Caco-2 (cell line): ENCODE results near the gene UBTD1. TPM values are rescaled to one million over a fixed set of nuclear protein-coding genes. Genes with fewer than 3 reads are reported as not detected.

Experiments used
- BruUV-seq: library from RNA; stranded (reverse); fragments of 400-500 nt; replicated peaks from 2 replicates; lab custom pipeline; 2021; lab: Mats Ljungman, UMichigan
- CTCF ChIA-PET: fragments of 300-600 bp; sonication (Branson Sonifier 250); formaldehyde crosslinking; loops from one replicate; lab custom pipeline; 2022; ENCODE audit warnings: antibody characterized with exemption; lab: Charles Lee
- POLR2A ChIA-PET: fragments of 300-600 bp; sonication (Branson Sonifier 250); formaldehyde crosslinking; loops from one replicate; lab custom pipeline; 2022; ENCODE audit warnings: antibody characterized with exemption; lab: Charles Lee
- DNase-seq, 2 experiments: peaks; one replicate each; pipeline versions ENCODE4 v3.0.0 to v3.0.0-alpha.2; 2020 to 2022
- H3K27me3 ChIP-seq: replicated peaks from 2 replicates; pipeline ENCODE4 v1.6.0; 2011; ENCODE audit warnings: low read length; ENCODE audit not compliant: control insufficient read depth, insufficient read depth
- H3K36me3 ChIP-seq: 2 replicates; pipeline ENCODE4 v1.5.1; 2011; ENCODE audit warnings: low read length; ENCODE audit not compliant: control insufficient read depth, insufficient read depth
- H3K4me1 ChIP-seq: fragments of 250-450 bp; sonication (Bioruptor Pico); 2 replicates; pipeline ENCODE4 v1.5.1; 2020; ENCODE audit warnings: mild to moderate bottlenecking
- H3K4me3 ChIP-seq: 2 replicates; pipeline ENCODE4 v1.5.1; 2011; ENCODE audit warnings: low read depth, mild to moderate bottlenecking, control low read depth, low read length
- H3K9me3 ChIP-seq: fragments of 250-450 bp; sonication (Bioruptor Pico); 2 replicates; pipeline ENCODE4 v1.5.1; 2020; ENCODE audit warnings: mild to moderate bottlenecking, moderate library complexity
- H3K27ac Mint-ChIP-seq: one replicate; pipeline ENCODE4 v1.8.0; 2022; ENCODE audit warnings: mixed read lengths; ENCODE audit not compliant: unreplicated experiment
- H3K27me3 Mint-ChIP-seq: one replicate; pipeline ENCODE4 v1.8.0; 2022; ENCODE audit warnings: mixed read lengths; ENCODE audit not compliant: insufficient read depth, unreplicated experiment
- H3K36me3 Mint-ChIP-seq: one replicate; pipeline ENCODE4 v1.8.0; 2022; ENCODE audit warnings: mild to moderate bottlenecking, mixed read lengths; ENCODE audit not compliant: insufficient read depth, unreplicated experiment
- H3K4me1 Mint-ChIP-seq: one replicate; pipeline ENCODE4 v1.8.0; 2022; ENCODE audit warnings: low read depth, mixed read lengths; ENCODE audit not compliant: unreplicated experiment
- H3K4me3 Mint-ChIP-seq: one replicate; pipeline ENCODE4 v1.8.0; 2022; ENCODE audit warnings: mild to moderate bottlenecking, moderate library complexity, mixed read lengths; ENCODE audit not compliant: unreplicated experiment
- H3K9me3 Mint-ChIP-seq: one replicate; pipeline ENCODE4 v1.8.0; 2022; ENCODE audit warnings: mixed read lengths; ENCODE audit not compliant: unreplicated experiment
- intact Hi-C: fragments of 100-400 bp; cut with micrococcal nuclease; formaldehyde crosslinking; loops from one replicate; pipeline ENCODE4 v1.10.0; 2022; ENCODE audit not compliant: unreplicated experiment
- total RNA-seq: library from RNA; stranded (reverse); gene quantifications from 2 replicates; pipeline ENCODE4 v1.2.3, GENCODE V29; 2022
- TF ChIP-seq, protein P1 (sequence below), 2 experiments: fragments of 200-600 bp in 1 of 2; IDR thresholded peaks; 1 replicate in 1 of 2; 2 replicates in 1 of 2; pipeline versions ENCODE4 v1.5.1 to v1.8.0; 2011 to 2022; ENCODE audit warnings: antibody characterized with exemption in 1 of 2, control low read depth in 1 of 2, inconsistent platforms in 1 of 2, low read depth in 1 of 2, low read length in 1 of 2, mild to moderate bottlenecking in 1 of 2, moderate library complexity in 1 of 2; ENCODE audit not compliant: insufficient read depth in 1 of 2, severe bottlenecking in 1 of 2, unreplicated experiment in 1 of 2

The UBTD1 gene
- total RNA-seq, 1 experiment from 2014 or later: 11.4 TPM

DNA sequence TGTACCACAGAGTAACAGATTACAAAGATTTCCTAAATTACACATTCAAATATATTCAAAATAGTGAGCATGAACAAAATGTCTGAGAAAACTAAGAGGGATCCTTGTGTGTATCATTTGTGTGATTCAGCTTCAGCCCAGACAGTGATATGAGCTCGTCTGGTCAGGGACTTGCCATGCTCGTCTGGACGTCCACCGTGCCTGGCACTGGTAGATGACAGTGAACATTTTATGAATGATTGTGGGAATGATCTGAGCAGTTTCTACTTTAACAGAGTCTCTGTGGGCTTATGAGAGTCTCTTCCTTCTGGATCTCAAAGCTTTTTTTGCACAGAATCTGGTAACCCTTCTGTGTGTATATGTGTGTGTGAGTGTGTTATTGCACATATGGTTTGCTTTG is 39.7 kb downstream of the UBTD1 start:
- Histone ChIP-seq H3K36me3 (no peaks in the 10 kb centered on the region), H3K4me3 (no peak overlapping the region), H3K9me3 (no peaks in the 10 kb centered on the region), H3K4me1 (peaks cover 29% of the 10 kb centered on the region), H3K27me3 (no peaks in the 10 kb centered on the region)
- H3K4me1 Mint-ChIP-seq: peaks cover 23% of the 10 kb centered on the region
- no peak overlapping the region for H3K4me3 Mint-ChIP-seq
- H3K36me3 Mint-ChIP-seq: peaks cover 6% of the 10 kb centered on the region
- H3K9me3 Mint-ChIP-seq: no peaks in the 10 kb centered on the region
- DNase-seq: no peak
- POLR2A ChIA-PET: no interaction called here
- TF ChIP-seq, protein P1, sequence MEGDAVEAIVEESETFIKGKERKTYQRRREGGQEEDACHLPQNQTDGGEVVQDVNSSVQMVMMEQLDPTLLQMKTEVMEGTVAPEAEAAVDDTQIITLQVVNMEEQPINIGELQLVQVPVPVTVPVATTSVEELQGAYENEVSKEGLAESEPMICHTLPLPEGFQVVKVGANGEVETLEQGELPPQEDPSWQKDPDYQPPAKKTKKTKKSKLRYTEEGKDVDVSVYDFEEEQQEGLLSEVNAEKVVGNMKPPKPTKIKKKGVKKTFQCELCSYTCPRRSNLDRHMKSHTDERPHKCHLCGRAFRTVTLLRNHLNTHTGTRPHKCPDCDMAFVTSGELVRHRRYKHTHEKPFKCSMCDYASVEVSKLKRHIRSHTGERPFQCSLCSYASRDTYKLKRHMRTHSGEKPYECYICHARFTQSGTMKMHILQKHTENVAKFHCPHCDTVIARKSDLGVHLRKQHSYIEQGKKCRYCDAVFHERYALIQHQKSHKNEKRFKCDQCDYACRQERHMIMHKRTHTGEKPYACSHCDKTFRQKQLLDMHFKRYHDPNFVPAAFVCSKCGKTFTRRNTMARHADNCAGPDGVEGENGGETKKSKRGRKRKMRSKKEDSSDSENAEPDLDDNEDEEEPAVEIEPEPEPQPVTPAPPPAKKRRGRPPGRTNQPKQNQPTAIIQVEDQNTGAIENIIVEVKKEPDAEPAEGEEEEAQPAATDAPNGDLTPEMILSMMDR (IDR thresholded peaks at IDR 0.05; ENCODE audit: insufficient read depth in 1 of 2, low read depth in 1 of 2, low read length in 1 of 2, severe bottlenecking in 1 of 2, unreplicated experiment in 1 of 2): no peak
- intact Hi-C loops: no loop called here
- CTCF ChIA-PET: interaction anchor here (2.0 kb wide), 1 partner anchor 39 kb away, joined by 4 read pairs; the partner anchor contains the start of gene UBTD1
- BruUV-seq: no TSS peak
- H3K27me3 Mint-ChIP-seq: no peaks in the 10 kb centered on the region
- H3K27ac Mint-ChIP-seq: no peak overlapping the region

DNA sequence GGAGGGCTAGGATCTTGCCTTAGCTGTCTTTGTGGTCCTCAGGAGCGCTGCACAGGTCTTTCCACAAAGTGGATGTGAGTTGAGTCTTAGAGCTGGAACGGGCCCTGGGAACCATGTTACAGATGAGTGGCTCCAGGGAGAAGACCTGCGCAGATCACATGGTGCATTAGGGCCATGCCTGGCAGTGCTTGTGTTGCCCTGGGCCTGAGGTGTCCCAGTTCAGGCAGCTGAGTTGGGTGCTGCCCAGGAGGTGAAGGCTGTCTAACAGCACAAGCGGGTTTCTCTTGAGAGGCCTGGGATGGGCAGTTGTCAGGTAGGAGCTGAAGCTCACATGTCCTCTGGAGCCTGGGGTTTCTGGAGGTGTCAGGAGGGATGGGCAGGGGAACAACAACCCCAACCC is 40.1 kb downstream of the UBTD1 start:
- peaks cover 29% of the 10 kb centered on the region for H3K4me1 ChIP-seq
- H3K27ac Mint-ChIP-seq: no peak overlapping the region
- H3K36me3 Mint-ChIP-seq: peaks cover 6% of the 10 kb centered on the region
- TF ChIP-seq, protein P1 (IDR thresholded peaks at IDR 0.05; ENCODE audit: insufficient read depth in 1 of 2, low read depth in 1 of 2, low read length in 1 of 2, severe bottlenecking in 1 of 2, unreplicated experiment in 1 of 2): no peak
- no peak overlapping the region for H3K4me3 ChIP-seq
- no peaks in the 10 kb centered on the region for H3K9me3 ChIP-seq
- H3K27me3 Mint-ChIP-seq: no peaks in the 10 kb centered on the region
- H3K4me3 Mint-ChIP-seq: no peak overlapping the region
- DNase-seq: no peak
- no peaks in the 10 kb centered on the region for H3K9me3 Mint-ChIP-seq
- CTCF ChIA-PET: interaction anchor here (1.6 to 2.0 kb wide), 2 partner anchors 40 to 74 kb away, joined by 4 read pairs; partner anchors contain the start of gene UBTD1
- no peaks in the 10 kb centered on the region for H3K36me3 ChIP-seq
- POLR2A ChIA-PET: no interaction called here
- H3K27me3 ChIP-seq: no peaks in the 10 kb centered on the region
- BruUV-seq: no TSS peak
- intact Hi-C loops: no loop called here
- peaks cover 25% of the 10 kb centered on the region for H3K4me1 Mint-ChIP-seq

DNA sequence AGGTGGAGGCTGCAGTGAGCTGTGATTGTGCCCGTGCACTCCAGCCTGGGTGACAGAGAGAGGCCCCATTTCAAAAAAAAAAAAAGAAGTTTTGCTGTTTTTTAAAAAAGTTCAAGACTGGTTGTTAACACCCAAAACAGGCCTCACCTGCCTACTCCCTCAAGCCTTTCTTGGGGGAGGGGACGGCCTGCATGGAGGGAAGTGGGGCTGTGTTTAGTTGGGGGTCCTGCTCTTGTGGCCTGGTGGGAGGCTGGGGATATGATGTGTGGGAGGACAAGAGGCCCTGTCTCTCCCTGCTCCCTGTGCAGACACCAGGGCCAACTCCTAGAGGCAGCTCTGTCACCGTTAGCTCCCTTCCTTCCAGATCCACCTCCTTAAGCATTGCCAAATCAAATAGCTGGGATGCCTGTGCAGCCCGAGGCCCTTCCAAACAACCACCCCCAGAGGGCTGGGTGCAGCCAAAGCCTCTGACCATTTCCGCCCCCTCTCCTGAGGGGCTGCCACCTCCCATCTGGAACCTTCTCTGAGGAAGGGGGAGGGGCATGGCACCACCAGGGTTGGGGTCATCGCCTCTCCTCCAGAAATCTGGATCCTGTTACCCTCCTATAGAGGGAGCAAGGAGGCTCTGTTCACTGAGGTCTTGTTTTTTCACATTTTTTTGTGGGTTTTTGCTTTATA is 40.9 kb downstream of the UBTD1 start:
- H3K4me1 ChIP-seq: peaks cover 29% of the 10 kb centered on the region
- H3K36me3 ChIP-seq: no peaks in the 10 kb centered on the region
- H3K4me3 Mint-ChIP-seq: no peak overlapping the region
- no TSS peak for BruUV-seq
- no peak overlapping the region for H3K4me3 ChIP-seq
- no peak overlapping the region for H3K27ac Mint-ChIP-seq
- TF ChIP-seq, protein P1 (IDR thresholded peaks at IDR 0.05; ENCODE audit: insufficient read depth in 1 of 2, low read depth in 1 of 2, low read length in 1 of 2, severe bottlenecking in 1 of 2, unreplicated experiment in 1 of 2): no peak
- intact Hi-C loops: no loop called here
- POLR2A ChIA-PET: no interaction called here
- no peaks in the 10 kb centered on the region for H3K27me3 ChIP-seq
- peaks cover 6% of the 10 kb centered on the region for H3K36me3 Mint-ChIP-seq
- CTCF ChIA-PET: interaction anchor here (0.7 to 2.0 kb wide), 3 partner anchors 14 to 73 kb away, joined by 3 to 4 read pairs (median 4); partner anchors contain the start of gene UBTD1
- no peaks in the 10 kb centered on the region for H3K9me3 Mint-ChIP-seq
- DNase-seq: peak; percentile 62 to 66
- no peaks in the 10 kb centered on the region for H3K27me3 Mint-ChIP-seq
- H3K9me3 ChIP-seq: no peaks in the 10 kb centered on the region
- peaks cover 25% of the 10 kb centered on the region for H3K4me1 Mint-ChIP-seq
